ENCODE data around the gene TBC1D8. TPM values are rescaled to one million over a fixed set of nuclear protein-coding genes. Genes with fewer than 3 reads are reported as not detected.

TBC1D8 gene
- total and polyA plus RNA-seq, 4 donors, result 10.4 to 38.6 (median 13.4) TPM

DNA sequence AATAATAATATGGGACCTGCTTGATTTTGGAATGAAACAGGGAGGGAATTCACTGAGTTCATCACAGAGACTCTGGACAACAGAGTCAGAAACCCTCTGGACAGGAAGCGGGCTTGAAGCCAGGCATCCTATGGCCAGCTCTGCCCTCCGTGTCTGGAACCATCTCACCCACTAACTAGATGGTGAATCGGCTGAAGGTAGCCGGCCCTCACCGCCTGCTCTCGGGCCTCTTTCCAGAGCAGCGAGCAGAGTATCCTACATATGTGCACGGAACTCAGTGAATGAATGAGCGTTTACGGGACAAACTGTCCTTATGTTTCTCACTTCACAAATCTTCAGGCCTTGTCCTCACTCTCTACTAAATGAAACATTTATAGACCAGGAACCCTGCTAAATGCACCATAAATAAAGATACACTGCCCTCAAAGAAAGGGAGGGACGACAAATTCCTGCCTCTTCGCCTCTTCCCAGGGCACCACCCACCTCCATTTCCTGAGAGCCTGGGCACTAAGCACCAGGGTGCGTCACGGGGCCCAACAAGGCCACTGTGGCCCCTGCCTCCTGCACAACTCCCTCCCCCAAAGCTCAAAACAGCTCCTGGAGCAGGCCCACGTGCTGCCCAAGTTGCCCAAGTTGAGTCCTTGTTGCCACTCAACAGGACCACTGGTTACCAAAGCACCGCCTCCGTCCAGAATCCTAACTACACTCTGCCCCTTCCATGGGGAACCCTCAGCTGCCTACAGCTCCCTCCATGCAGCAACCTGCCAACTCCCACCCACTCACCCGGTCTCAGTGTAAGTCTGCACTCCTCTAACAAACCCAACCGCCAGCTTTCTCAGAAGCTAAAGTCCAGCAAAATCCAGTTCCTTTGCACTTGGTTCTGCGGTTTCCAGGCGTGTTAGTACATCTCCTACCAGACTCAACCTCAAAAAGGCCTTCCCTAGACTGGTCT is 1.7 kb downstream of the TBC1D8 start:
- peak overlapping the region in 1 of 2 donors; percentile 73 for H3K27ac ChIP-seq (ENCODE audit: low read depth in 1 of 2, low read length in 2 of 2)

DNA sequence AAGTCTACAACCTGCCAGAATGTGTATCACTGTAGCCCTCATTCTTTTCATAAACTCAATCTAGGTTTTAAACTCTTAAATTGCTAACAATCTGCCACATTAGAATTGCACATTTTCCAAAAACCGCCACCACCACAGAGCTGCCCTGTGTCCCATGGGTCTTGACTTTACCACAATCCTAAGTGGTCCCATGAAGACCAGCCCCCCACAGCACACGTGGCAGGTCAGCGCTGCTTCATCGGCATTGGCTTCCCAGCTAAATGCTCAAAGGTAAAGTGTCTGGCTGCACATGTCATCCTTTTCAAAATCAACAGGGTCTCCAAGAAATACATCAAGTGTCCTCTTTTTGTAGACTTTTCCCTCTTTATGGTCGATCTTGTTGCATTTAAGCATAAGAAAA is 2.4 kb downstream of the TBC1D8 start:
- H3K4me1 ChIP-seq (ENCODE audit: control insufficient read depth in 4 of 4, insufficient read depth in 4 of 4, low read length in 3 of 4), result peaks cover 16 to 41% (median 27%) of the 10 kb centered on the region in 4 donors
- 93% methylated on average over 5 of the region's 5 CpGs for WGBS

More for the DNA sequence above, 1.7 kb downstream of the TBC1D8 start:
- WGBS, result 68% methylated on average over 21 of the region's 21 CpGs
- H3K9ac ChIP-seq (ENCODE audit: low read depth in 1 of 2, low read length in 2 of 2), result peak overlapping the region; percentile 79 to 92
- DNase-seq (ENCODE audit: low spot score), result no peak
- H3K27me3 ChIP-seq (ENCODE audit: control insufficient read depth in 4 of 4, insufficient read depth in 4 of 4, low read length in 3 of 4), result no peaks in the 10 kb centered on the region
- H3K36me3 ChIP-seq (ENCODE audit: control insufficient read depth in 4 of 4, insufficient read depth in 3 of 4, low read depth in 1 of 4, low read length in 3 of 4), result no peaks in the 10 kb centered on the region
- no peak for TF ChIP-seq RXRA (IDR thresholded peaks at IDR 0.05)
- TF ChIP-seq, protein P1, sequence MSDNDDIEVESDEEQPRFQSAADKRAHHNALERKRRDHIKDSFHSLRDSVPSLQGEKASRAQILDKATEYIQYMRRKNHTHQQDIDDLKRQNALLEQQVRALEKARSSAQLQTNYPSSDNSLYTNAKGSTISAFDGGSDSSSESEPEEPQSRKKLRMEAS (IDR thresholded peaks at IDR 0.05), result no peak
- no peak for TF ChIP-seq FOXA1 (IDR thresholded peaks at IDR 0.05)
- TF ChIP-seq SP1 (IDR thresholded peaks at IDR 0.05), result no peak
- TF ChIP-seq RAD21 (IDR thresholded peaks at IDR 0.05), result no peak
- no peak for TF ChIP-seq HNF4A (conservative IDR thresholded peaks at IDR 0.05)
- TF ChIP-seq, protein P2, sequence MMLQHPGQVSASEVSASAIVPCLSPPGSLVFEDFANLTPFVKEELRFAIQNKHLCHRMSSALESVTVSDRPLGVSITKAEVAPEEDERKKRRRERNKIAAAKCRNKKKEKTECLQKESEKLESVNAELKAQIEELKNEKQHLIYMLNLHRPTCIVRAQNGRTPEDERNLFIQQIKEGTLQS (IDR thresholded peaks at IDR 0.05), result no peak
- TF ChIP-seq, protein P3, sequence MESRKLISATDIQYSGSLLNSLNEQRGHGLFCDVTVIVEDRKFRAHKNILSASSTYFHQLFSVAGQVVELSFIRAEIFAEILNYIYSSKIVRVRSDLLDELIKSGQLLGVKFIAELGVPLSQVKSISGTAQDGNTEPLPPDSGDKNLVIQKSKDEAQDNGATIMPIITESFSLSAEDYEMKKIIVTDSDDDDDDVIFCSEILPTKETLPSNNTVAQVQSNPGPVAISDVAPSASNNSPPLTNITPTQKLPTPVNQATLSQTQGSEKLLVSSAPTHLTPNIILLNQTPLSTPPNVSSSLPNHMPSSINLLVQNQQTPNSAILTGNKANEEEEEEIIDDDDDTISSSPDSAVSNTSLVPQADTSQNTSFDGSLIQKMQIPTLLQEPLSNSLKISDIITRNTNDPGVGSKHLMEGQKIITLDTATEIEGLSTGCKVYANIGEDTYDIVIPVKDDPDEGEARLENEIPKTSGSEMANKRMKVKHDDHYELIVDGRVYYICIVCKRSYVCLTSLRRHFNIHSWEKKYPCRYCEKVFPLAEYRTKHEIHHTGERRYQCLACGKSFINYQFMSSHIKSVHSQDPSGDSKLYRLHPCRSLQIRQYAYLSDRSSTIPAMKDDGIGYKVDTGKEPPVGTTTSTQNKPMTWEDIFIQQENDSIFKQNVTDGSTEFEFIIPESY (IDR thresholded peaks at IDR 0.05), result no peak
- TF ChIP-seq, protein P4, sequence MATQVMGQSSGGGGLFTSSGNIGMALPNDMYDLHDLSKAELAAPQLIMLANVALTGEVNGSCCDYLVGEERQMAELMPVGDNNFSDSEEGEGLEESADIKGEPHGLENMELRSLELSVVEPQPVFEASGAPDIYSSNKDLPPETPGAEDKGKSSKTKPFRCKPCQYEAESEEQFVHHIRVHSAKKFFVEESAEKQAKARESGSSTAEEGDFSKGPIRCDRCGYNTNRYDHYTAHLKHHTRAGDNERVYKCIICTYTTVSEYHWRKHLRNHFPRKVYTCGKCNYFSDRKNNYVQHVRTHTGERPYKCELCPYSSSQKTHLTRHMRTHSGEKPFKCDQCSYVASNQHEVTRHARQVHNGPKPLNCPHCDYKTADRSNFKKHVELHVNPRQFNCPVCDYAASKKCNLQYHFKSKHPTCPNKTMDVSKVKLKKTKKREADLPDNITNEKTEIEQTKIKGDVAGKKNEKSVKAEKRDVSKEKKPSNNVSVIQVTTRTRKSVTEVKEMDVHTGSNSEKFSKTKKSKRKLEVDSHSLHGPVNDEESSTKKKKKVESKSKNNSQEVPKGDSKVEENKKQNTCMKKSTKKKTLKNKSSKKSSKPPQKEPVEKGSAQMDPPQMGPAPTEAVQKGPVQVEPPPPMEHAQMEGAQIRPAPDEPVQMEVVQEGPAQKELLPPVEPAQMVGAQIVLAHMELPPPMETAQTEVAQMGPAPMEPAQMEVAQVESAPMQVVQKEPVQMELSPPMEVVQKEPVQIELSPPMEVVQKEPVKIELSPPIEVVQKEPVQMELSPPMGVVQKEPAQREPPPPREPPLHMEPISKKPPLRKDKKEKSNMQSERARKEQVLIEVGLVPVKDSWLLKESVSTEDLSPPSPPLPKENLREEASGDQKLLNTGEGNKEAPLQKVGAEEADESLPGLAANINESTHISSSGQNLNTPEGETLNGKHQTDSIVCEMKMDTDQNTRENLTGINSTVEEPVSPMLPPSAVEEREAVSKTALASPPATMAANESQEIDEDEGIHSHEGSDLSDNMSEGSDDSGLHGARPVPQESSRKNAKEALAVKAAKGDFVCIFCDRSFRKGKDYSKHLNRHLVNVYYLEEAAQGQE (IDR thresholded peaks at IDR 0.05), result no peak
- TF ChIP-seq FOXA2 (IDR thresholded peaks at IDR 0.05), result no peak
- TF ChIP-seq YY1 (IDR thresholded peaks at IDR 0.05), result no peak
- TF ChIP-seq EGR1 (IDR thresholded peaks at IDR 0.05; ENCODE audit: low read depth in 2 of 2), result no peak
- TF ChIP-seq TAF1 (conservative IDR thresholded peaks at IDR 0.05), result no peak
- no peak for TF ChIP-seq JUND (IDR thresholded peaks at IDR 0.05)
- TF ChIP-seq HNF4G (IDR thresholded peaks at IDR 0.05), result no peak
- TF ChIP-seq NR2F2 (IDR thresholded peaks at IDR 0.05), result no peak
- no peaks in the 10 kb centered on the region for H3K9me3 ChIP-seq (ENCODE audit: control insufficient read depth in 4 of 4, low read length in 3 of 4)
- H3K4me3 ChIP-seq (ENCODE audit: low read depth in 1 of 3, low read length in 3 of 3), result peak overlapping the region; percentile 65 to 97 (median 74)
- H3K4me1 ChIP-seq (ENCODE audit: control insufficient read depth in 4 of 4, insufficient read depth in 4 of 4, low read length in 3 of 4), result peaks cover 16 to 41% (median 27%) of the 10 kb centered on the region in 4 donors

More for the DNA sequence above, 2.4 kb downstream of the TBC1D8 start:
- TF ChIP-seq HNF4G (IDR thresholded peaks at IDR 0.05) (no peak), FOXA2 (IDR thresholded peaks at IDR 0.05) (no peak), YY1 (IDR thresholded peaks at IDR 0.05) (no peak), GABPA (IDR thresholded peaks at IDR 0.05 in 1 of 2, conservative IDR thresholded peaks at IDR 0.05 in 1 of 2) (no peak)
- TF ChIP-seq, protein P4 (IDR thresholded peaks at IDR 0.05), result no peak
- TF ChIP-seq, protein P3 (IDR thresholded peaks at IDR 0.05), result no peak
- TF ChIP-seq, protein P2 (IDR thresholded peaks at IDR 0.05), result no peak
- Histone ChIP-seq H3K27me3 (ENCODE audit: control insufficient read depth in 4 of 4, insufficient read depth in 4 of 4, low read length in 3 of 4) (no peaks in the 10 kb centered on the region), H3K9ac (ENCODE audit: low read depth in 1 of 2, low read length in 2 of 2) (no peak overlapping the region), H3K27ac (ENCODE audit: low read depth in 1 of 2, low read length in 2 of 2) (no peak overlapping the region), H3K36me3 (ENCODE audit: control insufficient read depth in 4 of 4, insufficient read depth in 3 of 4, low read depth in 1 of 4, low read length in 3 of 4) (no peaks in the 10 kb centered on the region), H3K4me3 (ENCODE audit: low read depth in 1 of 3, low read length in 3 of 3) (no peak overlapping the region), H3K9me3 (ENCODE audit: control insufficient read depth in 4 of 4, low read length in 3 of 4) (no peaks in the 10 kb centered on the region)
- no peak for DNase-seq (ENCODE audit: low spot score)
